T-helper 17 cell (primary cell): ENCODE data around the gene C3orf38. TPM values are rescaled to one million over a fixed set of nuclear protein-coding genes. Genes with fewer than 3 reads are reported as not detected.
"Not testable (repeated sequence)": the region's sequence is repeated elsewhere in the genome, so short reads cannot be mapped to it uniquely, and the experiment has no call there.

Source experiments
- ATAC-seq: fragments of 150-1000 bp; cut with Tn5 transposase; 2 replicates; pipeline ENCODE4 v1.10.0; 2021; ENCODE audit warnings: mild to moderate bottlenecking, moderate library complexity
- DNase-seq, 3 donors: peaks; one replicate each; pipeline versions ENCODE4 v3.0.0 to v3.0.0-alpha.2; 2020 to 2021
- H3K9me3 ChIP-seq: one replicate; pipeline ENCODE4 v1.7.0; 2013; ENCODE audit warnings: low read length, mild to moderate bottlenecking; ENCODE audit not compliant: control insufficient read depth, poor library complexity, severe bottlenecking
- H3K27ac Mint-ChIP-seq: one replicate; pipeline ENCODE4 v1.8.0; 2022; ENCODE audit warnings: mild to moderate bottlenecking, moderate library complexity, mixed read lengths
- H3K27me3 Mint-ChIP-seq: one replicate; pipeline ENCODE4 v1.8.0; 2022; ENCODE audit warnings: mixed read lengths
- H3K36me3 Mint-ChIP-seq: one replicate; pipeline ENCODE4 v1.8.0; 2022; ENCODE audit warnings: low read depth, mixed read lengths
- H3K4me1 Mint-ChIP-seq: one replicate; pipeline ENCODE4 v1.8.0; 2022; ENCODE audit warnings: mild to moderate bottlenecking, mixed read lengths
- H3K4me3 Mint-ChIP-seq: one replicate; pipeline ENCODE4 v1.8.0; 2022; ENCODE audit warnings: mild to moderate bottlenecking, moderate library complexity, mixed read lengths
- total RNA-seq, 4 donors: library from RNA in 2 of 4; stranded (reverse) in 2 of 4; gene quantifications; one replicate each; pipeline ENCODE4 v1.2.3 and lab custom pipeline; 2022 to 2026

The C3orf38 gene
- total RNA-seq (10 to 100 TPM; 27.8 to 44.2 TPM), total RNA-seq (lab: John Stamatoyannopoulos, UW) (43.2 to 65.5 reads per million in 2 donors)

DNA sequence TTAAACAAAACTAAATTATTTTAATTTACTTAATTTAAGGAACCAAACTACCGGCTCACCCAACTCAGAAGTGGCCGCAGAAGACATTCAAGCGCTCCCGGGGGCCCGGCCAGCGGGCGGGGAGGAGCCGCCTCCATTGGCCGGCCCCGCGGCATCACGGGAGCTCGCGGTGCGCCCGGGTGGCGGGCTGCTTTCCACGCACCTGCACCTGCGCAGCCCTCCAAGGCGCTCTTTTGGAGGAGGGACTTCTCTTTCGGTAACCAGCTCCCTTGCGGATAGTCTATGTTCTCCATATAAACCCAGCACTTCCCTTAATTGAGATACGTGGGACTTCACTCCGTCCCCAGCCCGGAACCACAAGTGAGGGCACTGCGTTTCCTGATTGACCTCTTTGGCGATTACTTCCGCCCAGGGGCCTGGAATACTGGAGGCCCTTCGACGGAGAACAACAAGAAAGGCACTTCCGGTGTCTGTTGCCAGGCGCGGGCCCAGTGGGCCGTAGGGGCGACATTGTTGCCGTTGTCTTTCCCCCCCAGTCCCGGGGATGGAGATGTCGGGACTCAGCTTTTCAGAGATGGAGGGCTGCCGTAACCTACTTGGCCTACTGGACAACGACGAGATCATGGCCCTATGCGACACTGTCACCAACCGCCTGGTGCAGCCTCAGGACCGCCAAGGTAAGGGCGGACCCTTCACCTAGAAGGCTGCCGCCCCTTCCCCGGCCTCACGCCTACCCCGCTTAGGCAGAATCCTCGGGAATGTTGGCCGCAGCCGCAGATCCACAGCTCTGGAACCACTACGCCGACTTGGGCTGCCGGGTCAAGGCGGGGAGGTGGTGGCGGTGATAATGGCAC is at the start of gene C3orf38:
C3orf38 (plus strand) TSS at position 451 of the 854 bp plus-strand sequence; CDS start at position 545, 94 bp downstream.
- H3K9me3 ChIP-seq, result no peaks in the 10 kb centered on the region
- Mint-ChIP-seq H3K4me1 (peaks cover 28% of the 10 kb centered on the region), H3K27me3 (no peaks in the 10 kb centered on the region), H3K4me3 (peak within 1 kb of the TSS; percentile 95), H3K27ac (peak within 1 kb of the TSS; percentile 93), H3K36me3 (no peaks in the 10 kb centered on the region)
- peak; percentile 95 for ATAC-seq
- peak; percentile 73 to 75 (median 74) for DNase-seq

DNA sequence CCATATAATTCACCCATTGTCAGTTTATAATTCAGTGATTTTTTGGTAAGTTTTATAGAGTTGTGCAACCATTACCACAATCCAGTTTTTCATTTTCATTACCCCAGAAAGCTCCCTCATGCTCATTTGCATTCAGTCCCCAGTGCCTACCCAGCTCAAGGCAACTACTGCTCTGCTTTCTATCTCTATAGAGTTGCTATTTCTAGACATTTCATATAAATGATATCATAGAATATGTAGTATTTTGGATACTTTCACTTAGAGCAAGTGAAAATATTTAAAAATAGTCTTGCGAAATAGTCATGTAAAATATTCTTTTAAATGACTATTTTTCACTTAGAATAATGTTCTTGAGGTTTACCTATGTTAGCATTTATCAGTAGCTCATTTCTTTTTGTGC is 48.6 kb upstream of the C3orf38 start:
- Mint-ChIP-seq H3K4me3 (no peak overlapping the region), H3K36me3 (peaks cover 3% of the 10 kb centered on the region), H3K27ac (no peak overlapping the region), H3K4me1 (peaks cover 5% of the 10 kb centered on the region), H3K27me3 (no peaks in the 10 kb centered on the region)
- DNase-seq, result no peak
- no peaks in the 10 kb centered on the region for H3K9me3 ChIP-seq
- no peak for ATAC-seq

DNA sequence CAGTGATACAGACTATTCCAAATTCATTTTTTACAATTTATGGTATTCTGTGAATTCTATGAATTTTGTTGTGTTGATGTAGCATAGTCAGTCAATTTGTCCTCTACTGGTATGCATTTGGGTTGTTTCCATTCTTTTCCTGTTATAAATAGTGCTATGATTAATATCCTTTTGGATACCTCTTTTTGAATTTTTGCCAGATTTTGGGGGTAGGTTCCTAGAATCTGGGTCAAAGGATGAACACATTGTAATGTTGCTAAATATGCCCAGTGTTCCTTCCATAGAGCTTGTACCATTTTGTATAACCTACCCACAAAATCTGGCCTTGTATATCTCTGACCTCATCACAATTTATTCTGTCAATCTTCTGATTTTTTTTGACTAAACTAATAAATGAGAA is 44.4 kb upstream of the C3orf38 start:
- no peak for DNase-seq
- peaks cover 16% of the 10 kb centered on the region for H3K4me1 Mint-ChIP-seq

DNA sequence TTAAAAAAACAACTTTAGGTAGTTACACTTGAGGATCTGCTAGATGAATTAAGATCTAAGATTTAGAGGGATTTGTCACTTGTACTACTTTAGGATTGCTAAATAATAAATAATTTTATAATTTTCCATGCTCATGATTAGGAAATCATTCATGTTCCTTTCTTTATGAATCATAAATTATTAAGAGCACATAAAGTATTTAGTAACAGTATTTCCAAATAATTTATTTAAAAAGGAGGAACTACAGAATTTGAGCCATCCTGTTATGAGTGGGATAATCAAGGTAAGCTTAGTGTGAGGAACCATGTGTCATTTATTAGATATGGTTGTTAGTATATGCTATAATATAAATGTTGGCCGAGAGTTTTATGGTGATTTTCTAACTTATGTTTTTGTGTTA is 37.5 kb upstream of the C3orf38 start:
- no peak for DNase-seq
- Mint-ChIP-seq H3K4me1 (peaks cover 21% of the 10 kb centered on the region), H3K36me3 (peaks cover 4% of the 10 kb centered on the region), H3K27ac (no peak overlapping the region), H3K4me3 (no peak overlapping the region), H3K27me3 (no peaks in the 10 kb centered on the region)
- ATAC-seq, result no peak
- H3K9me3 ChIP-seq, result no peaks in the 10 kb centered on the region

More for the DNA sequence above, 44.4 kb upstream of the C3orf38 start:
- no peak for ATAC-seq
- Mint-ChIP-seq H3K36me3 (no peaks in the 10 kb centered on the region), H3K27me3 (no peaks in the 10 kb centered on the region), H3K4me3 (no peak overlapping the region), H3K27ac (no peak overlapping the region)
- no peaks in the 10 kb centered on the region for H3K9me3 ChIP-seq

DNA sequence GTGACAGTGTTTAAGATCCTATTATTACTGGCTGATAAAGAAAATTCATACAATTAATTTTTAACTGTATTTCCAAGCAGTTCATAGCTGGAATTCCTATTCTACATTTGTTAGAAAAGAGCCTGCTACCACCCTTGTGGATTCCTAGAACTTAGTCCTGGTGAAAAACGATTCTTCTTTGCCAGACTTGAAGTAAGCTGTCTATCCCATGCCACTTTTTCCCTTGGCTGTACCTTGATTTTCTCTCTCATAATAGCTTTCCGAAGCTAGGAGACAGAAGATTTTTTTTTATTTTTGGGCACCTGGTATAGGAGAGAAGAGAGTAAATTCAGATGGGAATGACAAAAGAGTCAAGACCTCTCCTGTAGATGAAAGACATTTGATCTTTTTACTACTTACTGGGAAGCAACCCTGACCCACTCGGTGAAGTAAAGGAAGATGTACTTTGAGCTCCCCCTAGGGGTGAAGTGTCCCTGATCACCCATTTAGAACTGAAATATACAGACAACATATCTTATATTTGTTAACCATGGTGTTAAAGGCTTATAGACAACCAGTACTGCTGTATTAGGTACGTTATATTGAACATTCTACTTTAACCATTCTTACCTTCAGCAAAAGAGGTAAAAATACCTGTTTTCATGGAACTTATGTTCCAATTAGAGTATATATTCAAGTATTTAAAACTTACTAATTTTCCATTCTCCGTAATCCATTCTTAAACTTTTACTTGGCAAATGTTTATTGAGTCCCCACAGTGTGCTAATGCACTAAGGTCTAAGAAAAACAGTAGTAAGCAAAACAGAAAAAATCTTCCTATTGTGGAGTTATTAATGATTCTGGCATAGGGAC is 36.2 kb upstream of the C3orf38 start:
- DNase-seq (peak in 2 of 3 donors; percentile 10 to 46), ATAC-seq (peak; percentile 95)
- Mint-ChIP-seq H3K27me3 (no peaks in the 10 kb centered on the region), H3K4me1 (peaks cover 20% of the 10 kb centered on the region), H3K27ac (no peak overlapping the region), H3K4me3 (no peak overlapping the region), H3K36me3 (peaks cover 8% of the 10 kb centered on the region)
- no peaks in the 10 kb centered on the region for H3K9me3 ChIP-seq

DNA sequence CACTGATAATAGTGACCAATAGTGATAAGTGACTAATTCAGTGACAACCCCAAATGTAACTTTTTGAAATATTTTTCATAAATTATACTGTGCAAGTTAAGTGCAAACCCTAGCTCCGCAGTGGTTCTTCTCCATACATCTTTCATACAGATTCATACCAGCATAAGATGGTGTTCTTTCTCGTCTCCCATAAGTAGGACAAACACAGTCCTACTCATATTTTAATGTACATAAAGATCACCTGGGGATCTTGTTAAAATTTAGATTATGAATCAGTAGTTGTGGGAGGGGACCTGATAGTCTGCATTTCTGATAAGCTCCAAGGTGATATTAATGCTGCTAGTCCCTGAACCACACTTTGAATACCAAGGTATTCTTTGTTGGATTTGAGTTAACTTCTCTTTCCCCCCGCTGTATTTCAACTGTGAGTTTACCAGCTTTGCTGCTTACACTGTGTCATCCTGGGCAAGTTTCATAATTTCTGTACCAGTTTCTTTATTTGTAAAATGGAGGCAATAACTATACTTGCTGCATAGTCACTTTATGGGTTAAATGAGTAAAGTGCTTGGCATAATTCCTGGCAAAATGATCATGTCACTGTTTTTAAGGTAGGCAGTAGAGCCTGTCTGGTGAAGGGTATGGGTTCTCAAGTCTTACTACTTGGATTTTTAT is 34.7 kb upstream of the C3orf38 start:
- Mint-ChIP-seq H3K27me3 (no peaks in the 10 kb centered on the region), H3K4me3 (no peak overlapping the region), H3K36me3 (peaks cover 8% of the 10 kb centered on the region), H3K27ac (peak overlapping the region; percentile 22), H3K4me1 (peaks cover 14% of the 10 kb centered on the region)
- no peak for DNase-seq
- H3K9me3 ChIP-seq, result no peaks in the 10 kb centered on the region
- ATAC-seq, result no peak

DNA sequence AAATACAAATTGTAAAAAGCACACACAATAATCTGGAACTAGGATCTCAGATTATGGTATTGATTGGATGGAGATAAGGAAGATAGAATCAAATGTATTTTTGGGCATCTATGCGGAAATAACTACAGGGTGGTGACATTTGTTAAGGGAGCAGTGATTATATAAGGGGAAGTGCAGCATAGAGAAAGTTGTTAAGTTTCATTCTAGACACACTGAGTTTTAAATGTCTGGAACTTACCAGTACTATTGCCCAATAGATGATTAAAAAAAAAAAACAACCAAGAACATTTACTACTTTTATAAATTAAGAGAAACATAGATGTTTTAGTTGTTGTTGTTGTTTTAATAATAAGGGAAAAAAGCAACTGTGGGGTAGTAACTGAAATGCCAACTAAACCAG is 32.1 kb upstream of the C3orf38 start:
- H3K27me3 Mint-ChIP-seq, result no peaks in the 10 kb centered on the region
- DNase-seq (no peak), ATAC-seq (no peak)
- peak overlapping the region; percentile 22 for H3K27ac Mint-ChIP-seq
- H3K4me1 Mint-ChIP-seq, result peaks cover 18% of the 10 kb centered on the region
- no peak overlapping the region for H3K4me3 Mint-ChIP-seq
- H3K36me3 Mint-ChIP-seq, result peaks cover 13% of the 10 kb centered on the region
- H3K9me3 ChIP-seq, result no peaks in the 10 kb centered on the region

DNA sequence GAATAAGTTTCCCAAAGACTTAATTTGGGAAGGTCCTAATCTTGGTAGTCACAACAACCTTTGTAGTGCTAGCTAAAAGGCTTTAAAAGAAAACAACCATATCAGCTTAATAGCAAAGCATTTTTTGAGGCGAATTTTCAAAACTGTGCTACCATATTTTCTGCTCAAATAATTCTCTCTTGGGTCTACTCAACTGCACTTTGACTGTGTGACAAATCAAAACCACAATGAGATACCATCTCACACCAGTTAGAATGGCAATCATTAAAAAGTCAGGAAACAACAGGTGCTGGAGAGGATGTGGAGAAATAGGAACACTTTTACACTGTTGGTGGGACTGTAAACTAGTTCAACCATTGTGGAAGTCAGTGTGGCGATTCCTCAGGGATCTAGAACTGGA is 31.2 kb upstream of the C3orf38 start:
- H3K36me3 Mint-ChIP-seq, result peaks cover 13% of the 10 kb centered on the region
- not testable (repeated sequence) for H3K4me3 Mint-ChIP-seq, H3K27ac Mint-ChIP-seq, ATAC-seq, H3K27me3 Mint-ChIP-seq, DNase-seq, H3K9me3 ChIP-seq
- peaks cover 18% of the 10 kb centered on the region for H3K4me1 Mint-ChIP-seq

DNA sequence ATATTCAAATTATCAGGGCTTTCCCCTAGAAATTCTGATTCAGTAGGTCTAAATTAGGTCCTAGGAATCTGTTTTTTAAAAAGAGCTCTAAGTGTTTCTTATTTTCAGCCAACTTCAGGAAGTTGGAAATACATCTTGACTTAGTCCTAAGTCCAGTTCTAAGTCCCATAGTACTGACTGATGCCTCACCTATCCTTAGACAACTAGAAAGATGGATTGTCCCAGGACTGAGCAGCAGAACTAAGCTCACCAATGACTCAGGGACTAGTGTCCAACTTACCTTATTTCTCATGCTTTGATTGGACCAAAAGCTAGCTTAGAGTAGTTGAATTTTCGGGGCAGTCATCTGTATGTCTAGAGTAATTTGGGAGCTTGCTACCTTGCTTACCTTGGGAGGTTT is 26.2 kb upstream of the C3orf38 start:
- Mint-ChIP-seq H3K4me1 (peaks cover 13% of the 10 kb centered on the region), H3K4me3 (no peak overlapping the region), H3K36me3 (peaks cover 8% of the 10 kb centered on the region), H3K27me3 (no peaks in the 10 kb centered on the region), H3K27ac (no peak overlapping the region)
- ATAC-seq (no peak), DNase-seq (no peak)
- H3K9me3 ChIP-seq, result no peaks in the 10 kb centered on the region

DNA sequence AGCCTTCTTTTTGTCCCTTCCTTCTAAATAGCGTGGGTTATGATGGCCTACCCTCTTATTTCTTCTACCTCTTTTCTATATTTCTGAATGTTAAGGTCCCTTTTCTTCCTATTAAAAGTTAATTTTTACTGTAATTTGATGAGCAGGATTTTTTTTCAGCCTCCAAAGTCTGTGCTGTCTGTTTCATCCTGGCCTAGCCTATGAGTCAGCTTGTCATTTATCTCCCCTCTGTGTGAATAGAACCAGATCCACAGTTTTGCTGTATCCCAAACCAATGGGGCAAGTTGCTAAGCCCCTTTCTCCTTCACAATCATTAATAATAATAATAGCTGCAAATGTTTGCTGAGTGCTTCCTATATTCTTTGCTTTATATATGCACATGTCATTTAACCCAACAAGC is 18.1 kb upstream of the C3orf38 start:
- Mint-ChIP-seq H3K36me3 (peaks cover 11% of the 10 kb centered on the region), H3K27ac (no peak overlapping the region), H3K4me3 (no peak overlapping the region), H3K4me1 (peaks cover 9% of the 10 kb centered on the region), H3K27me3 (no peaks in the 10 kb centered on the region)
- H3K9me3 ChIP-seq, result no peaks in the 10 kb centered on the region
- ATAC-seq (no peak), DNase-seq (no peak)

DNA sequence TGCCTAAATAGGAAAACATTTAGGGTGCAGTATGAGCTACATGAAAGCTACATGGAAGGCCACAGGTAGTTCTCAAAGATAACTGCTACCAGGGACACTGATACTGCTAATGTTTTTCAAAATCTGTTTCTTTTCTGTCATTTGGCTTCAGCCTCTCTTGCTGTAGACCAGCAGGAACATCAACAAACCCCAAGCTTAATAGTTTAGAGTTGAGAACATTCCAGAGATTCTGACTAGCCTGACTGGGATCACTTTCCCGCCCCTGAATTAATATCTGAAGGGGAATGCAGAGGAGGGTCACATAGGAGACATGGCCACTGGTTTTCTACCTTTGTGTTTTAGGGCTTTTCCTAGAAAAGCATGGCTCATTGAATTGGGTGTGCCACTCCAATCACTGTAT is 16.9 kb upstream of the C3orf38 start:
- peaks cover 8% of the 10 kb centered on the region for H3K36me3 Mint-ChIP-seq
- H3K27ac Mint-ChIP-seq, result no peak overlapping the region
- DNase-seq, result no peak
- ATAC-seq, result no peak
- H3K4me3 Mint-ChIP-seq, result no peak overlapping the region
- no peaks in the 10 kb centered on the region for H3K9me3 ChIP-seq
- H3K4me1 Mint-ChIP-seq, result peaks cover 5% of the 10 kb centered on the region
- no peaks in the 10 kb centered on the region for H3K27me3 Mint-ChIP-seq

DNA sequence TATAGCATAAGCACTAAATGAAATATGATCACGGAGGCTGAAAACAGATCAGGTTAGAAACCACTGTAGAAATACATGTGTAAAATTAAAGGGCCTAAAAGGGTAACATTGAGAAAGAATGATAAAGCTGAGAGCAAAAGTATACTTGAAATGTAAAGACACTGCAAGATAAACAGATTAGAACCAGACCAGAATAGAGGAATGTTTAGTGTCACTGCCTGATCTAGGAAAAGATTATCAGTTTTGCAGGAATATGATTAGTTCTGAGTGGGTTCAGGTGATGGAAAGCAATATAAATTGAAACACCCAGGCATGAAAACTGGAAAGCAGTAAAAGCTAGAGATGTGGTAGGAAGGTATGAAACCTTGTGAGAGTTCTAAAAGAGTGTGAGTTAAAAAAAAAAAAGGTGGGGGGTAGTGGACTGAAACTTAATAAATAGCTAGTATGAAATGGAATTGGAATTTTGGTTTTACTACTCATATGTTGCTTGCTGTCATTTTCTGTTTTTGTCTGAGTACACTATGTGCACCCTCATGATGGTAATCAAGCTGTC is 16.0 kb upstream of the C3orf38 start:
- peaks cover 5% of the 10 kb centered on the region for H3K4me1 Mint-ChIP-seq
- no peaks in the 10 kb centered on the region for H3K9me3 ChIP-seq
- H3K27me3 Mint-ChIP-seq, result no peaks in the 10 kb centered on the region
- H3K27ac Mint-ChIP-seq, result peak overlapping the region; percentile 27
- H3K4me3 Mint-ChIP-seq, result no peak overlapping the region
- no peak for DNase-seq
- no peak for ATAC-seq
- H3K36me3 Mint-ChIP-seq, result peaks cover 8% of the 10 kb centered on the region

DNA sequence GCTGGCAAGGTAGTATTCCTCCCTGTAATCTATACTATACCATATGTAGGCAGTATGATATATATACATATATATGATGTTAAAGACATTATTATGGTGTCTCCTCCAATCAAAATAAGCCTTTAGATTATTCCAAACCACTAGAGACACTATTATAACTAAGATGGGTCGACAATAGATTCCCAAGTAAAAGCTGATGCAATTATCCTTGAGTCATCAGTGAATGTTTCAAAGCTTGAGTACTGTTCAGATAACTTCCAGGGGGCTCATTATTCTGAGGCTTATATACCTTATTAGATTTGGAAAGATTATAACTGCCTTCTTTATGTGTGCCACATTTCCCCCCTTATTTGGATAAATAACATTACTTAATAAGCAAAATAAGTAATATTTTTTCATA is 11.9 kb upstream of the C3orf38 start:
- H3K9me3 ChIP-seq, result no peaks in the 10 kb centered on the region
- Mint-ChIP-seq H3K27me3 (no peaks in the 10 kb centered on the region), H3K36me3 (peaks cover 8% of the 10 kb centered on the region), H3K27ac (no peak overlapping the region), H3K4me3 (no peak overlapping the region), H3K4me1 (peaks cover 11% of the 10 kb centered on the region)
- DNase-seq, result no peak
- ATAC-seq, result no peak
